Measurements from ENCODE around the gene VPS36. TPM values are rescaled to one million over a fixed set of nuclear protein-coding genes. Genes with fewer than 3 reads are reported as not detected.
"Not testable (repeated sequence)": the region's sequence is repeated elsewhere in the genome, so short reads cannot be mapped to it uniquely, and the experiment has no call there.

Gene VPS36
- total RNA-seq, 1 donor from 2014 or later, result 24.1 TPM

DNA sequence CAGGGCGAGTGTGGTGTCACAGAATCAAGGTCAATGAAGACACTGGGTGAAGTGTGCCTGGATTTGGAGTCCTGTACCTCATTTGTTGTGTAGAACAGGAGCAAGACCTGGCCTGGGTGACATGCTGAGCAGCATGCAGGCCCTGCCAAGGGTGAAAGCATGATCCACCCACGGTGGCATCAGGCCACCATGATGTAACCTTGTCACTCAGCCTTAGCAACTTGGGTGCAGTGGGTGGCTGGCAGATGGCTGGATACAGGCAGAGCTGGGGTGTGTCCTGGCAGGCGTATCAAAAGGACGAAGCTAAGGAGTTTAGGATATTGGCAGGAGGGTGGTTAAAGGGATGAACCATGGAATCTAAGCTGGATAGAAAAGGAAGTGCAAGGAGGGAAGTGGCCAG, 54.7 kb downstream of the VPS36 start:
- peak; percentile 30 for ATAC-seq
- intact Hi-C loops (cut with DNase I), result no loop called here
- DNase-seq (ENCODE audit: missing footprints), result no peak

DNA sequence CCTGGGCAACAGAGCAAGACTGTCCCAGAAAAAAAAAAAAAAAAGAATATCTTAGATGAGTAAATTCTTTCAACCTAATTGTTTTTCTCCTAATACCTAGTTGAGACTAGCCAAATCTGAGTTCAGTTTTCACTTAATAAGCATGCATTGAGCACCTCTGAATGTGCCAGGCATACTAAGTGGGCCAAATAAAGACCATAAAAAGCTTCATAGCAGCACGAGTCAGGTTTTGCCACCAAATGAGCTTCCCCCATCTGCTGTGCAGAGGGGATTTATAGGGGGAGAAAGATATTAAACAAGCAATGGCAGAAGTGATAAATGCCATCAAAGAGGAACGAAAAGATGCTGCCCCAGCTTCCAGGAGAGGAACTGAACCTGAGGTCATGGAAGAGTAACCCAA, 55.8 kb downstream of the VPS36 start:
- intact Hi-C loops (cut with DNase I), result no loop called here
- no peak for ATAC-seq
- DNase-seq (ENCODE audit: missing footprints), result no peak

DNA sequence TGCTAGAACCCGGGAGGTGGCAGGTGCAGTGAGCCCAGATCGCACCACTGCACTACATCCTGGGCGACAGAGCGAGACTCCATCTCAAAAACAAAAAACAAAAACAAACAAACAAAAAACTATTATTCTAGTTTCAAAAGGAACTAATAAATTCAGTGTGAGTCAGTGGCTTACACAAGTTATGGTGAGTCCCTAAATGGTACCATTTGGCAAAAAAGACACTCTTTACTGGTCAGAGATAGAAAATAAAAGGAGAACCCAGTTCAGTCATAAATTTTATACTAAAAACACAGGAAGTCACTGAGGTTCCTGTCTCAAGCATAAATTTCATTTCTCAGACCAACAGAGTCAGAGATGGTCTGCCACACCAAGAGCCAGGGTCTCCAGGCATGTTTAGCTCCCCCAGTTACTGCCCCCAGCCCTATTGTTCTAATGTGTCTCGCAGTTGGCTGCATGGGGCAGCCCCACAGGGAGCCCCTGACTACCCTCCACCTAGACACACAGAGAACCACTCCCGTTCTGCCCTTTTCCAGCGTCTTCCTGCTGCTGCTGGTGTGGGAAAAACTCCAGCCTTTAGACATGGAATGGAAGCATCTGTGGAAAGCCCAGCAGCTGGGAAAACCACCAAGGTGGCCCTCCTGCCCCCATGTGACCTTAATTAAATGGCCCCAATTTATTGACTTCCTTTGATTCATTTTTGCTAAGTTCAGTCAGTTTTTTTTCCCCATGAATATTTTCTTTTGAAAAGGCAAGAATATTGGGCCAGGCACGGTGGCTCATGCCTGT, 56.7 kb downstream of the VPS36 start:
- ATAC-seq (no peak), DNase-seq (ENCODE audit: missing footprints) (no peak)
- intact Hi-C loops (cut with DNase I), result no loop called here

DNA sequence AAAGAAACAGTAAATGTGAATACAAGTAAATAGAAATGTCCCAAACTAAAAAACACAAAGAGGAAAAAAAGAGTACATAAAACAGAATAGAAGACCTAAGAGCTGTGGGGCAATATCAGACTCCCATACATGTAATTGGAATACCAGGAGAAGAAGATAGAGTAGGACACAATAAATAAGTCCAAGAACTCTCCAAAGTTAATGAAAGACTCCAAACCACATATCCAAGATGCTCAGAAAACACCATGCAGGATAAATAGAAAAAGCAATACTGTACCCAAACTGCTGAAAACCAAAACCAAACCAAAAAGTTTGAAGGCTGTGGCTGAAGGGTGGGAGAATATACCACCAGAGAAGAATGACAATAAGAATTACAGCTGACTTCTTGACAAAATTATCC, 62.7 kb downstream of the VPS36 start:
- intact Hi-C loops (cut with DNase I), result no loop called here
- ATAC-seq, result no peak
- no peak for DNase-seq (ENCODE audit: missing footprints)

DNA sequence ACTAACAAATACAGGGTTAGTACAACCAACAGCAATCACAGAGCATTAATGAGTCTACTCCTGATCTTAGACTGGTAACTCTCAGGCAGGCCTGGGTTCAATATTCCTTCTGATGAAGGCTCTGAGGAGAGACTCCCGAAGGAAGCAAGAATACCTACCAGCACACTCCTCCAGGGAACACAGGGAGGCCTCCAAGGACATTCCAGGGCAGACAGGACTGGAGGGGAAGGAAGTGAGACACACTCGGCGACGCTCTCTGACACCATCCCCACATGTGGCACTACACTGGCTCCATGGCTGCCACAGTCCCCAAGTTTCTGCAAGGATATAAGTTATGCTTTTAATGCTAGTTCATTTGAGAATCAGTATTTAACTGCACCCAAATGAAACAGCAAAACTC, 64.6 kb downstream of the VPS36 start:
- intact Hi-C loops (cut with DNase I), result no loop called here
- DNase-seq (ENCODE audit: missing footprints), result no peak
- no peak for ATAC-seq

DNA sequence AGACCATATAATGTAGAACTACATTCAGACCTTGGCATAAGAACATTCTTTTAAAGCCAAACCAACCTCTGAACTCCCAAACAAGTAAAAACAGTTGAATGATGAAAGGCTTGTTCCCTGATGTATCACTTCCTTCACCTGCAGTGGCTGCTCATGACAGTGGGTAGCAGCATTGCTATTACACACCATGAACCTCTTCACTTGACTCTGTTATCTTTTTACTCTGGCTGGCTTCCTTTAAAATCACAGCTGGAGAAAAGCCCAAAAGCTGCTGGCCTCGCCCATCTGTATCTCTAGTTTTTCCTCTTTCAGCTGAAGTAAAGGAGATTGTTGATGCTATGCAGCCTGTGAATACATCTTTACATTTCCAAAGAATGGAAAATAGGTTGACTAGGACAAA, 67.1 kb downstream of the VPS36 start:
- no peak for DNase-seq (ENCODE audit: missing footprints)
- intact Hi-C loops (cut with DNase I), result no loop called here
- ATAC-seq, result no peak

DNA sequence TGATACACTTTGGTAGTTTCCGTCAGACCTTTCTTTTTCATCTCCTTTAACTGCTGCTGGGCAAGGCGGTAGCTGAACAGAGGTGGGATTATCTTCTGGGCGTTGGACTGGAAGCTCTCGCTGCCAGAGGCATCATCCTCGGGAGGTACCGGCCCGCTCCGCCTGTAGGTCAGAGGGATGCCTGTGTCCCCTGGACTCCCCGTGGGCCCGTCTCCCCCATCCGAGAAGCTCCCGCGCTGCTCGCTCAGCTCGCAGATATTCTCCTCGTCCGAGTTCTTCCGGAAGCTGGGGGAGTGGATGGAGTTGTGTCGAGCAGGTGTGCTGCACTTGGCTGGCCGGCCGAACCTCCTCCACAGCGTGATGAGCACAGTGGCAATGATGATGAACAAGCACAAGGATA, 72.1 kb downstream of the VPS36 start:
- ATAC-seq (no peak), DNase-seq (ENCODE audit: missing footprints) (no peak)
- intact Hi-C loops (cut with DNase I), result no loop called here

DNA sequence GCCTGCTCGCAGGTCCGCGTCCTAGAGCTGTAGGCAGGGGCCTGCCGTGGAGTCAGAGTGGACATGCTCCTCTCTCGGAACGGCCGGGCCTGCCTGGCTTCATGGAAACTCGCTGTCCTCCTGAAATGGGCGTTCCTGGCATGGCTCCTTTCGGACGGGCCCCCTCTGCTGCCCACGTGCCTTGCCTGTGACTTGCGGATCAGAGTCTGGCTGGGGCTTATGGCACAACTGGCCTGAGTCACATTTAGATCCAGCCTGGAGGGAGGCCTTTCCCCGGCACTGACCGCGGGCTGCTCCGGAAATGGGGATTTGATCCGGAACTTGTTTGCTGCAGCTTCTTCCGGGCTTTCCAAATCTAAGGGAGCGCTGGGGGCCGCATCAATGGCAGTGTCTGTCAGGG, 72.5 kb downstream of the VPS36 start:
- intact Hi-C loops (cut with DNase I), result no loop called here
- DNase-seq (ENCODE audit: missing footprints), result no peak
- no peak for ATAC-seq

DNA sequence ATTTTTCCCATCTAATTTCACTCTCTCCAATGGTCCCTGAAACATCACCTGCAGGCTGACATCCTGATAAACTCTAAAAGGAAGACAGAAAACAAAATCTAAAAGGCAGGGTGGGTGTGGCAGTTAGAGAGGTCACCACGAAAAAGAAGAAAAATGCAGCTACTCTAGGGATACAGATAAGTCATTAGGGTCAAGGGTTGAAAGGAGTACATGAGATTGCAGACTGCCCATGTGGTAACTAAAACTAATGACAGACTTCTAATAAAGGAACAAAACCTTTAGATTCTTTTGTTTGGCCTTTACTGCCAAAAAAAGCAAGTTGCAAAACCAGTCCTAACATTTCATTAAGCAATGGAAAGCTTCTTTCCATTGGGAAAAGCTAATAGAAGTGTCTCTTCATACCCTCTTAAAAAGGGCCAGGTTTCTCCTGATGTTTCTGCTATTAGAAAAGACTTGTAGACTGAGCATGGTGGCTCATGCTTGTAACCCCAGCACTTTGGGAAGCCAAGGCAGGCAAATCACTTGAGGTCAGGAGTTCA, 75.5 kb downstream of the VPS36 start:
- DNase-seq (ENCODE audit: missing footprints) (no peak), ATAC-seq (no peak)
- intact Hi-C loops (cut with DNase I), result no loop called here

DNA sequence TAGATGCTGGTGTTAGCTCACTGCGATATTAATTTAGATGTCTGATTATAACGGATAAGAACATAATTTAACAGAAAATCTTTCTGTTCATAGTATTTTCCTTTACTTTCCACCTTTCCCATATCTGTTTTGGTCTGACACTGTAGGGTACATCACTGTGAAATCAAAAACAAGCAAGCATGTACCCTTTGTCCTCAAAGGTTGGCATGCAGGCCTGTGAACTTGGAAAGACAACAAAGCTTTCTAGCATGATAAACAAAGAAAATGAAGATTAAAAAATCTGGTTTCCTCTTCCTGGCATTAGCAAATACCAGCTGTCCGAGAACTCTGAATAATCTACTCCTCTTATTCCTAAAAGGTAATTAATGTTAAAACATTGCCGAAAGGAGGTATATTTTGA, 76.0 kb downstream of the VPS36 start:
- ATAC-seq (no peak), DNase-seq (ENCODE audit: missing footprints) (no peak)
- intact Hi-C loops (cut with DNase I), result no loop called here

DNA sequence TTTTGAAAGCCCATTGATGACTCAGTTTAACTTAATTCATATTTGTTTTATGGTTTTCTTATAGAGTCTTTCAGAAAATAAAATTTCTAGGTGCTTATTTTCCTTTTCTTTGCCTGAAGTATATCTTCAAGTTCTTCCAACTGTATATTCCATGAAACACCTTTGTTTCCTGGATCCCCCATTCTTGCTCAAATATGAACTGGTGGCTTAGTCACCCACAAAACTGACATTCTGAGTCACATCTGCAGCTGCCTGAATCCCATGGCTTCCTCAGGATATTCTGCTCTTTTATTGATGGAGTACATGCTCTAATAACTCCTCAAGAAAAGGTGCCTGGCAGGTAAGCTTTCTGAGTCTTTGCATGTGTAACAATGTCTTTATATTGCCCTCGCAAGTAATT, 77.2 kb downstream of the VPS36 start:
- intact Hi-C loops (cut with DNase I); ATAC-seq; DNase-seq (ENCODE audit: missing footprints): not testable (repeated sequence)

DNA sequence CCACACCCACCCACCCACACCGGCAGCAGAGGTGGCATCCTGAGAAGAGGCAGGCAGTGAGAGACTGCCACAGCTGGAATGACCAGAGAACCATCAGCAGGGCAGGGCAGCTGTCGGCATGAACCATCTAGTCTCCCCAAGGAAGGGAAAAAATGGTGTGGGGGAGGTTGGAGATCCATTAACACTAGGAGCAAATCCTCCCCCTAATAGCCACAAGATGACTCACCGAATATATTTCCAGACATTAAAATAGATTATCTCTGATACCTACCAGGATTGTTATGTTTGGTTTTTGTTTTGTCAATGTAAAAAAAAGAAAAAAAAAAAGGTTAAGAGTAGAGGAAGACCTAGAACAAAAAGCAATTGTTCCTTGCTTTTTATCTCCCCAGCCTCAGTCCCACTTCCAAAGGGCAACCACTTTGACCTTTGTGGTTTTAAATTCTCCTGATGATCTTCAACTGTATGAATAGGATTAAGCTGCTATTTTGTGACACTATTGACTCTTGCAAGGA, 78.6 kb downstream of the VPS36 start:
- DNase-seq (ENCODE audit: missing footprints) (no peak), ATAC-seq (peak; percentile 27)
- intact Hi-C loops (cut with DNase I), result no loop called here

DNA sequence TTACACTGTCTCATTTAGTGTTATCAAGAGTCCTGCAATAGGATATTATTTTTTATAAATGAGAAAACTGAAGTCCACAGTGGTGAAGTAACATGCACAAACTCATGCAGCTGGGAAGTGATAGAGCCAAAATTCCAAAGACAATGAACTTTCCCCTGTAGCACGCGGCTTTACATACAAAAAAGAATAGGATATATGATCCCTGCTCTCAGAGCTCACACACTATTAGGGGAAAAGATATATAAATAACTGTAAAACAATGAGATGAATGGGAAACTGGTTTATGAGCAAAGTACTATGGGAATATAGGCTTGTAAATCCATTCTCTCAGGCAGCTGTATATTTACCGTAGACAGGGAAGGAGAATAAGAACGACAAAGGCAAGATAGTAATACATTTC, 84.1 kb downstream of the VPS36 start:
- DNase-seq (ENCODE audit: missing footprints) (no peak), ATAC-seq (no peak)
- intact Hi-C loops (cut with DNase I), result no loop called here

Other genes with a start within 250 kb of the VPS36 start
- 4.6 TPM for gene THSD1, start 44.5 kb downstream of the VPS36 start, total RNA-seq
- gene CKAP2, start 4.8 kb upstream of the VPS36 start, total RNA-seq, result 7.1 TPM
- 1.5 TPM for gene HNRNPA1L2, start 191.8 kb upstream of the VPS36 start, total RNA-seq
- gene SUGT1, start 202.2 kb upstream of the VPS36 start, total RNA-seq, result 55.5 TPM

Data from Right ventricle myocardium inferior (tissue), 1 donor.